WTC11 (cell line): ENCODE data around the gene DIAPH1. TPM values are rescaled to one million over a fixed set of nuclear protein-coding genes. Genes with fewer than 3 reads are reported as not detected.

Source experiments
- ATAC-seq: fragments of 200-7000 bp; cut with Tn5 transposase; 2 replicates; pipeline ENCODE4 v1.10.0; 2021; ENCODE audit warnings: mild to moderate bottlenecking, moderate library complexity
- CTCF ChIA-PET: fragments of 300-600 bp; sonication (Branson Sonifier 250); formaldehyde crosslinking; loops from one replicate; lab custom pipeline; 2021; ENCODE audit warnings: antibody characterized with exemption; lab: Charles Lee
- POLR2A ChIA-PET: fragments of 350-600 bp; sonication (Branson Sonifier 250); formaldehyde crosslinking; loops from one replicate; lab custom pipeline; 2021; ENCODE audit warnings: antibody characterized with exemption; lab: Charles Lee
- DNase-seq: peaks from one replicate; pipeline ENCODE4 v3.0.0; 2021; ENCODE audit warnings: low spot score
- H3K27ac Mint-ChIP-seq: 2 replicates; pipeline ENCODE4 v1.8.0; 2021; ENCODE audit warnings: mixed read lengths
- H3K27me3 Mint-ChIP-seq: 2 replicates; pipeline ENCODE4 v1.8.0; 2021; ENCODE audit warnings: low read depth, mild to moderate bottlenecking, moderate library complexity, mixed read lengths
- H3K36me3 Mint-ChIP-seq: 2 replicates; pipeline ENCODE4 v1.8.0; 2021; ENCODE audit warnings: mixed read lengths
- H3K4me1 Mint-ChIP-seq: 2 replicates; pipeline ENCODE4 v1.8.0; 2022; ENCODE audit warnings: mixed read lengths
- H3K4me3 Mint-ChIP-seq: 2 replicates; pipeline ENCODE4 v1.8.0; 2021; ENCODE audit warnings: mild to moderate bottlenecking, moderate library complexity, mixed read lengths
- H3K9me3 Mint-ChIP-seq: 2 replicates; pipeline ENCODE4 v1.8.0; 2021; ENCODE audit warnings: mixed read lengths
- ELF4 ChIP-seq: sonication (generic); formaldehyde crosslinking; IDR thresholded peaks from 2 replicates; pipeline ENCODE4 v1.8.1; 2022; ENCODE audit warnings: low read depth, mild to moderate bottlenecking, moderate library complexity, missing genetic modification reagents
- FOXK1 ChIP-seq: sonication (generic); formaldehyde crosslinking; IDR thresholded peaks from 2 replicates; pipeline ENCODE4 v1.8.0; 2022; ENCODE audit warnings: mild to moderate bottlenecking, moderate library complexity, missing genetic modification reagents
- JAZF1 ChIP-seq: fragments of 250-450 bp; sonication (Bioruptor Pico); IDR thresholded peaks from 2 replicates; pipeline ENCODE4 v1.9.0; 2021; ENCODE audit warnings: moderate library complexity, mild to moderate bottlenecking, inconsistent platforms
- NFE2L1 ChIP-seq: sonication (generic); formaldehyde crosslinking; IDR thresholded peaks from 2 replicates; pipeline ENCODE4 v1.8.1; 2023; ENCODE audit warnings: missing genetic modification reagents
- NR2C2 ChIP-seq: sonication (generic); formaldehyde crosslinking; IDR thresholded peaks from 2 replicates; pipeline ENCODE4 v1.8.0; 2022; ENCODE audit warnings: mild to moderate bottlenecking, missing genetic modification reagents
- RORB ChIP-seq: fragments of 250-450 bp; sonication (Bioruptor Pico); IDR thresholded peaks from 2 replicates; pipeline ENCODE4 v1.9.0; 2021; ENCODE audit warnings: mild to moderate bottlenecking
- TEAD4 ChIP-seq: sonication (generic); formaldehyde crosslinking; IDR thresholded peaks from 2 replicates; pipeline ENCODE4 v1.8.0; 2022; ENCODE audit warnings: mild to moderate bottlenecking, missing genetic modification reagents
- ZNF121 ChIP-seq: sonication (generic); formaldehyde crosslinking; IDR thresholded peaks from 2 replicates; pipeline ENCODE4 v1.8.0; 2023; ENCODE audit warnings: missing genetic modification reagents
- ZNF219 ChIP-seq: sonication (generic); formaldehyde crosslinking; IDR thresholded peaks from 2 replicates; pipeline ENCODE4 v1.8.0; 2023; ENCODE audit warnings: missing genetic modification reagents, mild to moderate bottlenecking, borderline replicate concordance
- ZNF396 ChIP-seq: fragments of 250-450 bp; sonication (Bioruptor Pico); IDR thresholded peaks from 2 replicates; pipeline ENCODE4 v1.8.0; 2021; ENCODE audit warnings: mild to moderate bottlenecking, moderate library complexity, borderline replicate concordance
- total RNA-seq: library from RNA; stranded (reverse); gene quantifications from 3 replicates; pipeline ENCODE4 v1.2.3, GENCODE V29; 2021
- TF ChIP-seq, protein P1 (sequence below): sonication (generic); formaldehyde crosslinking; IDR thresholded peaks from 2 replicates; pipeline ENCODE4 v1.8.1; 2023; ENCODE audit warnings: mild to moderate bottlenecking, missing genetic modification reagents
- TF ChIP-seq, protein P2 (sequence below): sonication (generic); formaldehyde crosslinking; IDR thresholded peaks from 2 replicates; pipeline ENCODE4 v1.8.0; 2022; ENCODE audit warnings: mild to moderate bottlenecking, missing genetic modification reagents
- TF ChIP-seq, protein P3 (sequence below): fragments of 250-450 bp; sonication (Bioruptor Pico); IDR thresholded peaks from 2 replicates; pipeline ENCODE4 v1.9.0; 2021; ENCODE audit warnings: mild to moderate bottlenecking
- TF ChIP-seq, protein P4 (sequence below): sonication (generic); formaldehyde crosslinking; IDR thresholded peaks from 2 replicates; pipeline ENCODE4 v1.8.0; 2022; ENCODE audit warnings: mild to moderate bottlenecking, missing genetic modification reagents
- TF ChIP-seq, protein P5 (sequence below): fragments of 200-600 bp; IDR thresholded peaks from 2 replicates; pipeline ENCODE4 v1.8.0; 2022; ENCODE audit warnings: antibody characterized with exemption
- TF ChIP-seq, protein P6 (sequence below): sonication (generic); formaldehyde crosslinking; IDR thresholded peaks from 2 replicates; pipeline ENCODE4 v1.8.0; 2022; ENCODE audit warnings: mild to moderate bottlenecking, missing genetic modification reagents
- TF ChIP-seq, protein P7 (sequence below): sonication (generic); formaldehyde crosslinking; IDR thresholded peaks from 2 replicates; pipeline ENCODE4 v1.8.1; 2022; ENCODE audit warnings: mild to moderate bottlenecking, moderate library complexity, missing genetic modification reagents

Gene DIAPH1
- total RNA-seq, 1 experiment from 2014 or later, result 109 TPM

DNA sequence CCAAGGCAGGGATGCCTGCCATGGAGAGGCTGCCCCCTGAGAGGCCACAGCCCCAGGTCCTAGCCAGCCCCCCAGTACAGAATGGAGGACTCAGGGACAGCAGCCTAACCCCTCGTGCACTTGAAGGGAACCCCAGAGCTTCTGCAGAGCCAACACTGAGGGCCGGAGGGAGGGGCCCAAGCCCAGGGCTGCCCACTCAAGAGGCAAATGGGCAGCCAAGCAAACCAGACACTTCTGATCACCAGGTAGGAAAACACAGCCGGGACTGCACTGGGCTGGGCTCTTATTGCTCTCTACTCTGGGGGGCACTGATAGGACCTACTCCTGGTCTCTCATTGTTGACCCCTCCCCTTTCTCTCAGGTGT lies 21.2 kb upstream of the DIAPH1 start (continued):
- TF ChIP-seq, protein P1, sequence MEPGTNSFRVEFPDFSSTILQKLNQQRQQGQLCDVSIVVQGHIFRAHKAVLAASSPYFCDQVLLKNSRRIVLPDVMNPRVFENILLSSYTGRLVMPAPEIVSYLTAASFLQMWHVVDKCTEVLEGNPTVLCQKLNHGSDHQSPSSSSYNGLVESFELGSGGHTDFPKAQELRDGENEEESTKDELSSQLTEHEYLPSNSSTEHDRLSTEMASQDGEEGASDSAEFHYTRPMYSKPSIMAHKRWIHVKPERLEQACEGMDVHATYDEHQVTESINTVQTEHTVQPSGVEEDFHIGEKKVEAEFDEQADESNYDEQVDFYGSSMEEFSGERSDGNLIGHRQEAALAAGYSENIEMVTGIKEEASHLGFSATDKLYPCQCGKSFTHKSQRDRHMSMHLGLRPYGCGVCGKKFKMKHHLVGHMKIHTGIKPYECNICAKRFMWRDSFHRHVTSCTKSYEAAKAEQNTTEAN (CRISPR knock-in tag), result no peak
- TF ChIP-seq, protein P2, sequence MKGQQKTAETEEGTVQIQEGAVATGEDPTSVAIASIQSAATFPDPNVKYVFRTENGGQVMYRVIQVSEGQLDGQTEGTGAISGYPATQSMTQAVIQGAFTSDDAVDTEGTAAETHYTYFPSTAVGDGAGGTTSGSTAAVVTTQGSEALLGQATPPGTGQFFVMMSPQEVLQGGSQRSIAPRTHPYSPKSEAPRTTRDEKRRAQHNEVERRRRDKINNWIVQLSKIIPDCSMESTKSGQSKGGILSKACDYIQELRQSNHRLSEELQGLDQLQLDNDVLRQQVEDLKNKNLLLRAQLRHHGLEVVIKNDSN, result no peak
- no peak for TF ChIP-seq ZNF219 (CRISPR knock-in tag)

DNA sequence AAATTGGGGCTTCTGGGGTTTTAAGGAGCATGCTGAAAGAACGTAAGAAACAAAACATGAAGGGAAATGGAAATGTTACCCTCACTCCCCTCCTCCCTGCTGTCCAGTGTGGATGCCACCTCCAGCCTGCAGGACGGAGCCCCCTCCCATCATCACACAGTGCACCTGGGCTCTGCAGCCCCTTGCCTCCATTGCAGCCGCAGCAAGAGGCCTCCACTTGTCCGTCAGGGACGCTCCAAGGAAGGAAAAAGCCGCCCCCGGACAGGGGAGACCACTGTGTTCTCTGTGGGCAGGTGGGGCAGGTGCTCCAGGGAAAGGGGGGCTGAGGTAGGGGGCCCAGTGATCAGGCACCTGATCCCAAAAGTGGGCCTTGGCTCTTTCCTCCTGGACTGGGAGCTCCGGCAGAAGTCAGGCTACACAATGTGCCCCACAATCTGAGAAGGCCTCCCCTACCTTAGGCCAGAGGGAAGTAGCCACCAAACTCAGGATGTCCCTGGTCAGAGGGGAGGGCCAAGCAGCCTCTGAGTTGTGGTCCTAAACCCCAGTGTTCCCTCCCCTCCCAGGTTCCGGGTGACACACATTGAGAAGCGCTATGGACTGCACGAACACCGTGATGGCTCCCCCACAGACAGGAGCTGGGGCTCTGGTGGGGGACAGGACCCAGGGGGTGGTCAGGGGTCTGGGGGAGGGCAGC lies 20.7 kb upstream of the DIAPH1 start:
- TF ChIP-seq ZNF121 (CRISPR knock-in tag) (no peak), JAZF1 (CRISPR knock-in tag) (no peak), NFE2L1 (CRISPR knock-in tag) (no peak), TEAD4 (CRISPR knock-in tag) (no peak), ELF4 (CRISPR knock-in tag) (no peak), RORB (CRISPR knock-in tag) (no peak), NR2C2 (no peak), ZNF396 (CRISPR knock-in tag) (no peak), FOXK1 (CRISPR knock-in tag) (no peak)
- TF ChIP-seq, protein P3, sequence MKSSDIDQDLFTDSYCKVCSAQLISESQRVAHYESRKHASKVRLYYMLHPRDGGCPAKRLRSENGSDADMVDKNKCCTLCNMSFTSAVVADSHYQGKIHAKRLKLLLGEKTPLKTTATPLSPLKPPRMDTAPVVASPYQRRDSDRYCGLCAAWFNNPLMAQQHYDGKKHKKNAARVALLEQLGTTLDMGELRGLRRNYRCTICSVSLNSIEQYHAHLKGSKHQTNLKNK (CRISPR knock-in tag), result no peak
- TF ChIP-seq, protein P4, sequence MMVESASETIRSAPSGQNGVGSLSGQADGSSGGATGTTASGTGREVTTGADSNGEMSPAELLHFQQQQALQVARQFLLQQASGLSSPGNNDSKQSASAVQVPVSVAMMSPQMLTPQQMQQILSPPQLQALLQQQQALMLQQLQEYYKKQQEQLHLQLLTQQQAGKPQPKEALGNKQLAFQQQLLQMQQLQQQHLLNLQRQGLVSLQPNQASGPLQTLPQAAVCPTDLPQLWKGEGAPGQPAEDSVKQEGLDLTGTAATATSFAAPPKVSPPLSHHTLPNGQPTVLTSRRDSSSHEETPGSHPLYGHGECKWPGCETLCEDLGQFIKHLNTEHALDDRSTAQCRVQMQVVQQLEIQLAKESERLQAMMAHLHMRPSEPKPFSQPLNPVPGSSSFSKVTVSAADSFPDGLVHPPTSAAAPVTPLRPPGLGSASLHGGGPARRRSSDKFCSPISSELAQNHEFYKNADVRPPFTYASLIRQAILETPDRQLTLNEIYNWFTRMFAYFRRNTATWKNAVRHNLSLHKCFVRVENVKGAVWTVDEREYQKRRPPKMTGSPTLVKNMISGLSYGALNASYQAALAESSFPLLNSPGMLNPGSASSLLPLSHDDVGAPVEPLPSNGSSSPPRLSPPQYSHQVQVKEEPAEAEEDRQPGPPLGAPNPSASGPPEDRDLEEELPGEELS (CRISPR knock-in tag), result no peak
- TF ChIP-seq, protein P5, sequence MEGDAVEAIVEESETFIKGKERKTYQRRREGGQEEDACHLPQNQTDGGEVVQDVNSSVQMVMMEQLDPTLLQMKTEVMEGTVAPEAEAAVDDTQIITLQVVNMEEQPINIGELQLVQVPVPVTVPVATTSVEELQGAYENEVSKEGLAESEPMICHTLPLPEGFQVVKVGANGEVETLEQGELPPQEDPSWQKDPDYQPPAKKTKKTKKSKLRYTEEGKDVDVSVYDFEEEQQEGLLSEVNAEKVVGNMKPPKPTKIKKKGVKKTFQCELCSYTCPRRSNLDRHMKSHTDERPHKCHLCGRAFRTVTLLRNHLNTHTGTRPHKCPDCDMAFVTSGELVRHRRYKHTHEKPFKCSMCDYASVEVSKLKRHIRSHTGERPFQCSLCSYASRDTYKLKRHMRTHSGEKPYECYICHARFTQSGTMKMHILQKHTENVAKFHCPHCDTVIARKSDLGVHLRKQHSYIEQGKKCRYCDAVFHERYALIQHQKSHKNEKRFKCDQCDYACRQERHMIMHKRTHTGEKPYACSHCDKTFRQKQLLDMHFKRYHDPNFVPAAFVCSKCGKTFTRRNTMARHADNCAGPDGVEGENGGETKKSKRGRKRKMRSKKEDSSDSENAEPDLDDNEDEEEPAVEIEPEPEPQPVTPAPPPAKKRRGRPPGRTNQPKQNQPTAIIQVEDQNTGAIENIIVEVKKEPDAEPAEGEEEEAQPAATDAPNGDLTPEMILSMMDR, result no peak
- TF ChIP-seq, protein P6, sequence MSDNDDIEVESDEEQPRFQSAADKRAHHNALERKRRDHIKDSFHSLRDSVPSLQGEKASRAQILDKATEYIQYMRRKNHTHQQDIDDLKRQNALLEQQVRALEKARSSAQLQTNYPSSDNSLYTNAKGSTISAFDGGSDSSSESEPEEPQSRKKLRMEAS (CRISPR knock-in tag), result no peak
- TF ChIP-seq, protein P7, sequence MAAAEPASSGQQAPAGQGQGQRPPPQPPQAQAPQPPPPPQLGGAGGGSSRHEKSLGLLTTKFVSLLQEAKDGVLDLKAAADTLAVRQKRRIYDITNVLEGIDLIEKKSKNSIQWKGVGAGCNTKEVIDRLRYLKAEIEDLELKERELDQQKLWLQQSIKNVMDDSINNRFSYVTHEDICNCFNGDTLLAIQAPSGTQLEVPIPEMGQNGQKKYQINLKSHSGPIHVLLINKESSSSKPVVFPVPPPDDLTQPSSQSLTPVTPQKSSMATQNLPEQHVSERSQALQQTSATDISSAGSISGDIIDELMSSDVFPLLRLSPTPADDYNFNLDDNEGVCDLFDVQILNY (CRISPR knock-in tag), result no peak
- H3K4me1 Mint-ChIP-seq, result peaks cover 26% of the 10 kb centered on the region
- POLR2A ChIA-PET, result interaction anchor here (1.7 kb wide), 1 partner anchor 11 kb away, joined by 5 read pairs; the partner anchor contains the start of gene FCHSD1
- peaks cover 8% of the 10 kb centered on the region for H3K36me3 Mint-ChIP-seq
- H3K4me3 Mint-ChIP-seq, result no peak overlapping the region
- no peaks in the 10 kb centered on the region for H3K9me3 Mint-ChIP-seq
- DNase-seq (no peak), ATAC-seq (no peak)
- no peaks in the 10 kb centered on the region for H3K27me3 Mint-ChIP-seq
- CTCF ChIA-PET, result interaction anchor here (1.1 kb wide), 1 partner anchor 20 kb away, joined by 4 read pairs; the partner anchor contains the start of gene DIAPH1
- no peak overlapping the region for H3K27ac Mint-ChIP-seq
